Ecto neural progenitor cell (in vitro differentiated cells): ENCODE results near the gene GLYATL1.
"Not testable (repeated sequence)": the region's sequence is repeated elsewhere in the genome, so short reads cannot be mapped to it uniquely, and the experiment has no call there.

Experiments
- DNase-seq: peaks from one replicate; pipeline ENCODE4 v3.0.0-alpha.2; 2018; ENCODE audit warnings: low spot score

The GLYATL1 gene

DNA sequence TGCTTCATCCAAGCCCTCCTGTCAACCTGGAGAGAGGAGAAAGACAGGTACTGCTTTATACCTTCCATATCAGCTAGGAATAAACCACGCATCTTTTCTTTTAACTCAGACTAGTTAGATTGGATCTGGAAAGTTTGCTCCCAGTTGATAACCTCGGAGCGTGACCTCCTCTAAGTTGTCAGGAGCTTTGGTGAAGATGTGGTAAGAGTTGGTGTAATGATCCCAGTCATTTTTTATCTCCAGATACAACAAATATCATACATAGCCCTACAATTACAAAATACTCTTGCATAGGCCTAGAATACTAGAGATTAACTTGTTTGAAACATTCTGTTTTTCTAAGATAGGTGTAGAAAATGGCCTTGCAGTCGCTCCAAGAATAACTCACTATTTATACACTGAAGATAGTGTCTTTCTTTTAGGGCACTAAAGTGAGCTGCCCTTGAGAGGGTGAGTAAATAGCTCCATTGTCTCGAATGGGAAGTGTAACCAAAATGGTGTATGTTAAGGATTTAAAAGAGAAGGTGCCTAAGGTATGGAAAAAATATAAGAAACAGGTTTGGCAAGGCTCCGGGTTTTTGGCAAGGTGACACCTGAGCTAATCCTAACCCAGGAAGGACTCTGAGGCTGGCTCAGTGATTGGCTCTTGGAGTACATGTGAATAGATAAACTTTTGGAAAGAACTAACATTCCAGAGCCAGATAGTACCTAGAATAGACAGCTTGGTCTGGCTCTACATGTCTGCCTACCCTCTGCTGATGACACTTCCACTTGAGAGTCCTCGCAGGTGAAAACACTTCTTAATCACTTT, 59.4 kb downstream of the GLYATL1 start:
- no peak for DNase-seq

GRCh38 chr11:58999291-58999680, 60.0 kb downstream of the GLYATL1 start:
- DNase-seq, result no peak

GRCh38 chr11:59000003-59000402, 60.7 kb downstream of the GLYATL1 start:
- no peak for DNase-seq

GRCh38 chr11:59002006-59002405, 62.7 kb downstream of the GLYATL1 start:
- not testable (repeated sequence) for DNase-seq
